COLO668 (cell line): ENCODE data around the gene DYNLT3.

ENCODE experiments used
- DNase-seq: peaks from one replicate; lab custom pipeline; 2025; ENCODE audit not compliant: unreplicated experiment; lab: John Stamatoyannopoulos, UW

DYNLT3 gene

DNA sequence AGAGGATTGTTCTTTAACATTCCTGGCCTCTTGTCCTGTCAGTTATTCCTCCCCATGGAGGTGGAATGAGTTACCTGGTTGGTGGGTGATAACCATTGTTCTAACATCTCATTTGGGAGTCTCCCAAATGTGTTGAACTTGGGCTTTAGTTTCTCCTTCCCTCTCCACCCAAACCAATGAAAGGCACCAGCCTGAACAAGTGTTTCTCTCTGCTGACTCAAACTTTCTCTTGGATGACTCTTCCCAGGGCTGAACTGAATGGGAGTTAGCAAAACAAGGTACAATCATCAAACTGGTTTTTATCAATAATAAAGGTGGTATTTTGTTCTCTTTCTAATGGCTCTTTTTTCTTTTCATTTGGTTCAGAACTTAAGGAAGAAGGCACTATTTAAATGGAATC is 2.7 kb downstream of the DYNLT3 start:
- DNase-seq: no peak

DNA sequence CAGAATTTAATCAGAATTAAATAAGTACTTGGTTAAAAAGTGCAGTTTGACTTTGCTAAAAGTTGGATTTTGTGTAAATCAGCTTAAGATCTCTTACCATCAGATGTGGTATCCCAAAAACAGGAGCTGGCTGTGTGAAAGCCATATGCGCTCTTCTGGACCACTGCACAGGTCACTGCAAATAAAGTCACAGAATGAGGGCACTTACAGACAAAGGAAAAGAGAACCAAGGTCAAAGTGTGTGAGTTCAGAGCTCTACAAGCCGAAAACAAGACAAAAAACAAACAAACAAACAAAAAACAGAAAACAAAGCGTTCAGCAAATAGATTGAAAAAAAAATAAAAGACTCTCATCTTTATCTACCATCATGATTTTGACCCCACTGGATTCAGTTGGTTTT is 6.4 kb downstream of the DYNLT3 start:
- DNase-seq: no peak

DNA sequence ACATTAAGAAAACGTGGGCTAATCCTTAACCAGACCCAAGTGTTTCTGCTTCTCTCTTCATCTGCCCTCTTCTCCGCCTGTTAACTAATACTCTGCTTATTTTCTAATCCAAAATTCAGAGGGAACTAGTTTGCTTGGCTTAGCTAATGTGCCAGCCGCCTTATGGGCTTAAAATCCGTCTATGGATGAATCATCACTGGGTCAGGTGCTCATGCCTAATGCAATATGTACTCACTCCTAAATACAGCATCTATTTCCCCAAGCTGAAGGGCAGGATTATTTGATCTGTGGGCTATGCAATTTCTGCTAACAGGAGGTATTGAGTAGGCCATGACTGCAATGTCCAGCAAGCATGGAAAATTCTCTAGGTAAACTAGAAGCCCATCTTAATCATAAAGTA is 12.4 kb downstream of the DYNLT3 start:
- DNase-seq: no peak

DNA sequence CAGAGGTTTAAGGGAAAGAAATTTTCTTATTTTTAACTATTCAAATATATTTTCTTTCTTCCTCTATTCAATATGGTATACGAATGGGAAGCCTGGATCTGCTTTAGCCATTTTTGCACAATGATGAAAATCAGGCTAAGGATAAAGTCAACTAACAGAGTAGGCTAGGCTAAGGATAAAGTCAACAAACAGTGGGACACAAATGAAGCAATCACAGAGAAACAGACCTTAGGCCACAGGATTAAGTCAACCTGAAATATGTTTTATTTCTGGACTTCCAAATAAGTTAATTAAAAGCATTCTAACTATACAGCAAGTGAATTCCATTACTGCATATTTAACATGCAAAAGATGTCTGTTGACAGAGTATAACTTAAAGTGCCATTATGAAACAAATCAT is 17.0 kb downstream of the DYNLT3 start:
- no peak for DNase-seq

DNA sequence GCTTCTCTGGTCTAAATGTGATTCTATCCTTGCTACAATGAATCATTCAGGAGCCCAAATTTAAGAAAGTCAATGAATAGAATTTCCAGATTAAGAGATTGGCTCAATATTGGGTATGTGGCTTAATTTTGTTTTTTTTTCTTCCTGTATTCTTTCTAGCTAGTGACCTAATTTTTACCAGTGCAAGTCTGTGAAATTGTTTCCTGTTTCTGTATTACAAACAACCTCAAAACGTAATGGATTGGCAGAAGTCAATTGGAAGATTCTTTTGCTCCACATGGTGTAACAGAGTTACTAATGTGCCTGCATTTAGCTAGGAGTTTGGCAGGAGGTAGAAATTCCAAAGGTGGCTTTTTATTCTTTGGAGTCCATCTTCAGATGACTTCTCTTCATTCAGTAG is 17.6 kb downstream of the DYNLT3 start:
- no peak for DNase-seq

DNA sequence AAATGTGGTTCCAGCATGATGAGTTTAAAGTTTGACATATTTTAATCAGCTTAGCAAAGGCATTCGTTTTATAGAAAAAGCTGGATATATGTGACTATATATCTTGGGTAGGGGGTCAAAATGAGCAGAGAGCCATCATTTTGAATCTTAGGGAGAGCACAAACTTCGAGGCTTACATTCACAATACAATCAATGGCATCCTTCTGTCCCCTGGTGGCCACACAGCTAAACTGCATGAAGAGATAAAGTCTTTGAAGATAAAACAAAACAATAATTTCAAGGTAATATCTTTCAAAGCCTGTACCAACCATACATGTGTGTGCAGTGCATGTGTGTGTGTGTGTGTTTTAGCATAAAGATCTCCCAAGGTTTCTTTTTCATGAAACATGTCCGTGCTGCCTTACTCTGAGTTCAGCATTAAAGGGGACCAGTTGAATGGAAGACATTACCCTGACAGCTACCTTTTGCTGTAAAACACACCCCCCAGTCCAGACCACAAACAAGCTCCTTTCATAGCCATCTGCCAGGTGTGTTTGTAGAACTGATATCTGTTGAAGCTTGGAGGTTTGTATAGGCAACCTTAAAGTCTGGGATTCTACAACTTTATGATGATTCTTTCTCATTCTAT is 22.0 kb downstream of the DYNLT3 start:
- peak; percentile 40 for DNase-seq

DNA sequence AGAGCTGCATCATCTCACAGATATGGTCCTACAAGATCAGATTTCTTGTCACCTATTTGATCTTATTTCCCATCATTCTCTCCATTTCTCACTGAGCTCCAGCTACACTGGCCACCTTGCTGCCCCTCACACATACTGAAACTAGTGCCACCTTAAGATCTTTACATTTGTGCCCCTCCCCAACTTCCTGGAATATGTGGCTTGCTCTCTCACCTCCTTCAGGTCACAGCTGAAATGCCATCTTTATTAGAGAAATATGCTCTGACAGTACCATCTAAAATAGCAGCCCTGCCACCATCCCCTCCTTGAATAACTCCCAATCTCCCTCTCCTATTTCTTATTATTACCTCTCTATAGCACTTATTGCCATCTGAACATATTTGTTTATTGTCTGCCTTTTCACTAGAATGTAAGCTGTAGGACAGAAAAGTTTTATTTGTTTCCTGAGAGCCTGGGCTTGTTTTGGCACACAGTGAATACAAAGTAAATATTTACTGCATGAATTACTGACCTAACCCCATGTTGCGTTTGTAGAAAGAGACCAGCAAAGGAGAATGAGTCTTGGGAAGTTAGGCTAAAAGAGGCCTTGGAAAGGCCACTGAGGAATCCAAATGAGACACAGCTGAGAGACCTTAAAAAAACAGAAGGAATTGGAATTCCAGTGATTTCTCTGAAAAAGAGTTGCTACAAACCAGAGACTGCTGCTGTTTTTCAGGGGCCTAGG is 22.7 kb downstream of the DYNLT3 start:
- DNase-seq: no peak

DNA sequence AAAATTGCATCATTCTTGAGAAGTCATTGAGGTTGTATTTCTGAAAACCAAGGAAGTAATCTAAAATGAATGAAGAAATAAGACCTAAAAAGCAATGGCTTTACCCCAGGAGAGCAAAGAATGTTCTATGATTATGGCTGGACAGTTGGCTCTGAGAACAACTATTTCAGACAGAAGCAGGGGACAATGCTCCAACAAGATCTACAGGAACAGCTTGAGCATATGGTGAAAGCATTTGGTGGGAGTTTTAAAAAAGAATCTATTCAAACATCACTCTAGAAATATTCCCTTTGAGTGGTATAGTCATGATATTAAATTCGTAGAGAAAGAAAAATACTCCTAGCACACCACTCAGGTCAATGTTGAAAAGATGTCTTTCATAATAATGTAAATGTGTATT is 26.7 kb downstream of the DYNLT3 start:
- DNase-seq: no peak

DNA sequence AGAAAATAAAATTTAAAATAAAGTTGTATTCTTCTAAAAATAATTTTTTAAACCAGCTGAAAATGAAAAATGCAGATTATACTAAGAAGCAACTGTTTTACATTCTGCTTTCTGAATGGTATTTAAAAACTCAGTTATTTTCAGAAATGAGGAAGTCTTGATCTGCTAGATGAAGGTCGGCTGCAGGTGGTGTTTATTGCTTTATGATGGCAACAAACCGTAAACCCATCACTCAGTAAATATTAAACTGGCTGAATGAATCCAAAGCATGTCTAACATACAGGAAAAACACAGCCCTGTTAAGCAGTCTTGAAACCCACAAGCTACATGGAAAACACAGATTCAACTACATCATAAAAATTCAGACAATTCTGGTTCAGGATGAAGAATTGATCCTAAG is 29.3 kb downstream of the DYNLT3 start:
- no peak for DNase-seq

DNA sequence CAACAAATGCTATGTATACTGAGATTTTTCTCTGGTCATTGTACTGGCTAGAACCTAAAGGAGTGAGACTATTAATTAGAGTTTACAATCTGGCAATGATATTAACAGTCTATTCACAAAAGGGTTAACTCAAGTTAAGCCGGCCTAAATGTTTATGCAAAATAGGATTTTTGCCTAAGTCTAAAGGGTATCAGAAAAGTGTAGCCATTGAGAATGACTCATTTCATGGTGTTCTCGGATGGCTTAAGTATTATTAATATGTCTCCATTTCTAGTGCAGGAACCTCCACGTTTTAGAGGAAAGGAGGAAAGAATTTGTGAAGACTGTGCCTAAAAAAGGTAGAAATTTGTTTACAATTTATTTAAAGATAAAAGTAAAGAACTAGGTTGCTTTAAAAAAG is 29.8 kb downstream of the DYNLT3 start:
- no peak for DNase-seq

DNA sequence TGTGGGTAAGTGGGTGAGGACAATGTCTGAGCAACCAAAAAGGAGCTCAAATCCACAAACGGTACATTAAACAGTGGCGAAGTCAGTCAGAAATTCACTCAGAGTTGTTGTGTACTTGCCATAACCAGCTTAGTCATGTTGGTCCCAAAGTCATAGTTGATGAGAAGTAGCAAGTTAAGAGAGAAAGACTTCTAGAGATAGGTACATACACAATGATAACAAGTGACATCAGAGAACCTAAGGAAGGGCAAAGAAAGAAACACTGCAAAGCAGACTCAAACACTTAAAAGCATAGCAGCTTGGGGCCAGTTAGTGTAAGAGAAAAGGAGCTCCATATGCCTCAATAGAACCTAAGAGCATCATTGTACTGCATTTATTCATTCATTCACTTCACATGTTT is 30.2 kb downstream of the DYNLT3 start:
- no peak for DNase-seq

DNA sequence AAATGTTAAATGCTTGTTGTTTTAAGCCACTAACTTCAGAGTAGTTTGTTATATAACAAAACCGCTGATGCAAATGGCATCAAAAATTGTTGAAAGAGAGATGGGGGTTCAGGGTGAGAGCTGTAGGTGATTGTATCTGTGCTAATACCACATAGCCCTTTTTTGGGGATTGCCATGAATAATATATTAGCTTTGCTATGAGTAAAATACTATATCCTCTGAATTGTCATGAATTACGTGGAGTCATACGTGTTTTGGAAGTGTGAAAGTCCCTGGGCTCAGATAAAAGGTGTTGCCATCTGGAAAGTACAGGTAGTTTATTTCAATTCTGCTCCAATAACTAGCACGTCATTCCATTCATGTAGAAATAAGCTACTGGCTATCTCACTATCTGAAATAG is 30.6 kb downstream of the DYNLT3 start:
- DNase-seq: no peak

DNA sequence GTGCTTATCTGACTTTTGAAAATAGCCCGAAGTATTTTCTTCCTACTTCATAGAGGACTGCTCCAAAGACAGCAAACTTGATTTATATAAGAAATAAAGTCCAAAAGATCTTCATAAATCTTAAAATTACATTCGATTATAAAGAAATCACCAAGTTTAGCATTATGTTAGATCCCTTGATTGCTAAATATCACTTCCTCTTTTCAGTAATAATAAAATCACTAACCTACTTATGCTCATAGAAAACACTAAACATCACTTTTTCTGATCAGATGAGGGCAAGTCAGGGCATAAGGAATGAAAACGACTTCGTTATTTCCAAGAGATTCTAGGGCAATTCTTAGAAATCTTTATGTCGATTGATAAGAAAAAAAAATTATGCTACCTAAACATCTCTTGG is 32.0 kb downstream of the DYNLT3 start:
- DNase-seq: no peak

DNA sequence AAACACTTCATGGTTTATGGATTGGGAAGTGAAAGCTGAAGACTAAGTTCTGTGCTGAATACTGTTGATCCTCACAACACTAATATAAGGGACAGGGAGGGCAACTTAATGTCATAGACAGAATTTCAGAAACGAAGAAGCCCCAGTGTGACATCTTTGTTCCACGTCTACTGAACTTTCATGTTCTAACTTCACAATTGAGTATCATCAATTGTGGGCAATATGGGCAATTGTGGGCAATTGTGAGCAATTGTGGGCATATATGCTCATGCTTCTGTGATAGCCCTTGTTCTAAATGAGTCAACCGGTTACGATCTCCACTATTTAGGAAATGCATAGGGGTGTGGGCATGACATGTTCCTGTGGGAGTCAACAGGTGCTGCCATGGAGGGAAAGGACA is 33.8 kb downstream of the DYNLT3 start:
- DNase-seq: no peak

DNA sequence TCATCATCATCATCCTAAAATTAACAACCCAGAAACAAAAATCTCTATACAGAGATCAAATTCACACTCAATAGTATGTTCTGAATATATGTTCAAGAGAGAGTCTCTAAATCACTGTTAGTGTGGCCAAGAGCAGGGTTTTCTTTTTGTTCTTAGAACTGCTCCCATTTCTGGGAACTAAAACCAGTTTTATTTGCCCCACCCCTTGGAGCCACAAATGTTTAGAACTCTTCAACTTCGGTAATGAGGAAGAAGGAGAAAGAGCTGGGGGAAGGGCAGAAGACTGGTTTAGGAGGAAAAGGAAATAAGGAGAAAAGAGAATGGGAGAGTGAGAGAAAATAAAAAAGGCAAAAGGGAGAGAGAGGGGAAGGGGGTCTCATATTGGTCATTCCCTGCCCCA is 35.3 kb downstream of the DYNLT3 start:
- no peak for DNase-seq

DNA sequence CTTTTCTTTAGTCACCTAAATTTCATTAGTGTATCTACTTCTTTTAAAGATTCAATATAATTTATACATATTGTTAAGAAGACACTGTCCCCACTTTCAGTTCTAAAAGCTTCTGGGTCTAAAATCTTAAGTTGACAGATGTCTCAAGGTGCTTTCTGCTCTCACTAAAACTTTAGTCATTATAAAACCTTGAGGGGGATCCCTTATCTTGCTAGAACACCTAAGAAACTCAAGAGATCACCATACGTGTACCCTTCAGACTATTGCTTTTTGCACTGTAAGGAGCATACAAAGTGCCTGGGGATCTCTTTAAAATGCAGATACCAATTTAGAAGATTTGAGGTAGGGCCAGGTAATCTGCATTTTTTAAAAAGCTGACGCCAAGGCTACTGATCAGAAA is 37.4 kb downstream of the DYNLT3 start:
- no peak for DNase-seq

DNA sequence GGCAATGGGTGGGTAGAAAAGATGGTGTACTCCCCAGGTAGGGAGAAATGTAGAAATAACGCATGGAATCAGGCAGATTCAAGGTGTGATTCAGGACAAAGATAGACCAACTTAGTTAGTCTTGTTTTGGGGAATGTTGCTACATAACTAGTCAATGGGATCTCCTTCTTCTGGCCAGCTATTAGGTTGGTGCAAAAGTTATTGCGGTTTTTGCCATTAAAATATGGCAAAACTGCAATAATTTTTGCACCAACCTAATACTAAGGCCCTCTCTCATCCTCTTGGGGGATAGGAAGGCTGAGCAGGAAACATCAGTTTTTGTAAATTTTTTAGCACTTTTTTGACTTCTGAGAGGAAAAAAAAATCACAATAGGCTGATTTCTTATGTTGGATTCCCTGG is 44.3 kb downstream of the DYNLT3 start:
- DNase-seq: no peak

DNA sequence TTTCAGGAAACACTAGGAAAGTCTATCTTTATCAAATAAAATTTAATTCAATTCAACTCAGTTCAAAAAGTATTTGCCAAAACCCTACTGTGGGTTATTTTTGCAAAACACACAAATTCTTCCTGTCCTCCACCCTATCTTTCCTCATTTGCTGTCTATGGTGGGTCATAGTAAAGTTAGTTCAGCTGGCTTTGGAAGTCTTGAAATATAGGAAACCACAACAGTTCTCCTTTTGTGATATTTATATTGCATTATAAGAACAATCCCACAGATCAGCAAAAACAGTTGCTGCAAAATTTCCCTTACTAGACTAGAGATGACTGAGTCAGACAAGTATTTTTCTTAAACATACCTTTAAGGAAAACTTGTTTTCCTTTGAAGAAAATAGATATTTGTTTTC is 45.3 kb downstream of the DYNLT3 start:
- DNase-seq: no peak

DNA sequence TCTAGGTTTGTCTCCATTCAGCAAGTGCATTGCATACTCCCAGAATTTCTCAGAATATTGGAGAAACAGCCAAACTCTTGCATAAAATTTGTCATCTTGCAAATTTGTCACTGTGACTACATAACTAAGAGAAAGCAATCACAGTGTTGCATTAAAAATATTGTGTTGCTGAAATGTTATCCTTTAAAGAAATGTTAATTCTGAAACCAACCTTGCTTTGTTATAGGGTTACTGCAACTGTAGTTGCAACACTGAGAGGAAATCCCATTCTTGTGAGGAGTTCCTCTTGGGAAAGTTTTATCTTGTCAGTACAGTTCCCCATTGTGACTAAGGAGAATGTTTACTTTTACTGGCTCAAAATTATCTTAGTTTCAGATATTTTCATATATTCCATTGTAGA is 46.7 kb downstream of the DYNLT3 start:
- no peak for DNase-seq

DNA sequence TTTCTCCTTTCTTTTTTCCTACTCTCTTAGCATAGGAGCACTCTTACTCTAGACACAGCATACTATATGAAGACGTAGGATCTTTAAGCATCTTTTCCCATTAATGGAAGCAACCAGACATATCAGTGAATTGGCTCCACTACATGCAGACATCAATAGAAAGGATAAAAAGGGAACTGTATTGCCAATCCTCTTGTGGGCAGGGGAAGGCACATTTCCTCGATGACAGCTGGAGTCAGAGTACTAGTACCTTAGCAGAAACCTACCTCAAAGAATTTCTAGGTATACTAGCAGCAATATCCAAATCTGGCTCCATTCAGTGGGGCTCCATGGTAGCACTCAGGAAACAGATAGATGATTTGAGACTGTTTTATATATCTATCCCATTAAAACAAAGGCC is 47.4 kb downstream of the DYNLT3 start:
- no peak for DNase-seq

DNA sequence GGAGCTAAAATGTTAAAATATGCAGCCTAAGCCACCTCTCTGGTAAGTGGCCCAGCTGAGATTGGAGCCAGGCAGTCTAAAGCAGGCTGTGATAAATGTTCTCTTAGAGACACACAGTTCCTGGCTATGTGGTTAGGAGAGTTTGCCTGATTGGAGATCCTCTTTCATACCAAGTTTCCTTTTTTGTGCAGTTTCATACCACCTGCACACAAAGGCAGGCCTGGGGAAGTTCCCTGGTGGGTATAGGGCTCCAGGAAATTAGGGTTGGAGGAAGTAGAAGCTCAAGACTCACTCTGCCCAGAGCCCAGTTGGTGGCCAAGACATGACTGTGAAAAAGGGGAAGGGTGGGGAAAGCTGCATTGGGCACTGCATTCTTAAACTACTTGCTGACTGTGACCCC is 50.6 kb downstream of the DYNLT3 start:
- DNase-seq: no peak

DNA sequence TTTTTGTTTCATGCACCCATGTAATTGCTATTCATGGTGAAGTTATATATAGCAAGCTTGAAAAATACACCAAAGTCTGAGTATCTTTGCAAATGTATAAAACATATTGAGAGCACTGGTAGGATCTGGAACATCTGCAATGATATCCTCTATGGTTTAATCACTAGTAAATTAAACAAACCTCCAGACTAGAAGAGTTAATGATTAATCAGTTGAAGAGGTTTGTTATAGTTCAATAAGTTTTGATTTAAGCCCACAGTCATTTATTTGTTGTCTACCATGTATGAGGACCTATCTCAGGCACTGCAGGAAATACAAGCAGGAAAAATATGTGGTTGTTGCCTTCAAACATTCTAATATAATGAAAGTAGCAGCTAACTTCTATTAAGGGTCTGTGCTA is 51.1 kb downstream of the DYNLT3 start:
- no peak for DNase-seq
